Ishikawa (cell line): ENCODE data around the gene DCUN1D3.

Experiments
- CEBPB ChIP-seq: IDR thresholded peaks from 2 replicates; pipeline ENCODE4 v1.6.1; 2012
- CREB1 ChIP-seq: IDR thresholded peaks from 2 replicates; pipeline ENCODE4 v1.6.1; 2012; ENCODE audit warnings: low read depth
- EGR1 ChIP-seq: IDR thresholded peaks from 2 replicates; pipeline ENCODE4 v1.6.1; 2012
- EP300 ChIP-seq: IDR thresholded peaks from 2 replicates; pipeline ENCODE4 v1.6.1; 2012; ENCODE audit warnings: borderline replicate concordance
- FOXM1 ChIP-seq: IDR thresholded peaks from 2 replicates; pipeline ENCODE4 v1.6.1; 2012; ENCODE audit warnings: low read depth, borderline replicate concordance
- NFIC ChIP-seq: IDR thresholded peaks from 2 replicates; pipeline ENCODE4 v1.6.1; 2012
- RAD21 ChIP-seq: IDR thresholded peaks from 2 replicates; pipeline ENCODE4 v1.6.1; 2012; ENCODE audit warnings: low read depth
- TAF1 ChIP-seq: IDR thresholded peaks from 2 replicates; pipeline ENCODE4 v1.6.1; 2012; ENCODE audit warnings: low read depth, mild to moderate bottlenecking
- TCF12 ChIP-seq: IDR thresholded peaks from 2 replicates; pipeline ENCODE4 v1.6.1; 2012; ENCODE audit warnings: low read depth
- TEAD4 ChIP-seq: IDR thresholded peaks from 2 replicates; pipeline ENCODE4 v1.6.1; 2012
- YY1 ChIP-seq: IDR thresholded peaks from 2 replicates; pipeline ENCODE4 v1.6.1; 2012; ENCODE audit warnings: low read depth
- ZBTB7A ChIP-seq: IDR thresholded peaks from 2 replicates; pipeline ENCODE4 v1.6.1; 2012; ENCODE audit warnings: low read depth
- TF ChIP-seq, protein P1 (sequence below): IDR thresholded peaks from 2 replicates; pipeline ENCODE4 v1.6.1; 2012
- TF ChIP-seq, protein P2 (sequence below): IDR thresholded peaks from 2 replicates; pipeline ENCODE4 v1.6.1; 2012
- TF ChIP-seq, protein P3 (sequence below): IDR thresholded peaks from 2 replicates; pipeline ENCODE4 v1.6.1; 2012; ENCODE audit warnings: low read depth, mild to moderate bottlenecking

The DCUN1D3 gene

DNA sequence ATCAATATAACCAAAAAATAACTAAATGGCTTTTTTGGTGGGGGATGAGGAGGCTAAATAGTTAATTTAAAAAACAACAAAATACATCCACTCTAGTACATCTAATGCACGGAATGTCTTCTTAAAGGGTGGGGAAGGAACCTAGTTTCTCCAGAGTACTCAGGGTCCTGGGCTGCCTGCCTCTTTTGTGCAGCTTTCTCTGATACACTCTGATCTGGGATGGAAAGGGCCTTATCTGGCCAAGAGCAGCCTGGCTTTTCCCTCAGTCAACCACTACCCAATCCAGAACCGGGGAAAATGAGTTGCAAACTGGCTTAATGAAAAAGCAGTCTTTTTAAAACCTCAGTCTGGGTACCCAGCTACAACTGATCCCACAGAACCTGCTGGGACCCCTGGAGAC is 42.9 kb downstream of the DCUN1D3 start:
- no peak for TF ChIP-seq YY1
- TF ChIP-seq TCF12 = no peak
- TF ChIP-seq ZBTB7A = no peak
- TF ChIP-seq, protein P1, sequence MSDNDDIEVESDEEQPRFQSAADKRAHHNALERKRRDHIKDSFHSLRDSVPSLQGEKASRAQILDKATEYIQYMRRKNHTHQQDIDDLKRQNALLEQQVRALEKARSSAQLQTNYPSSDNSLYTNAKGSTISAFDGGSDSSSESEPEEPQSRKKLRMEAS = no peak
- TF ChIP-seq, protein P2, sequence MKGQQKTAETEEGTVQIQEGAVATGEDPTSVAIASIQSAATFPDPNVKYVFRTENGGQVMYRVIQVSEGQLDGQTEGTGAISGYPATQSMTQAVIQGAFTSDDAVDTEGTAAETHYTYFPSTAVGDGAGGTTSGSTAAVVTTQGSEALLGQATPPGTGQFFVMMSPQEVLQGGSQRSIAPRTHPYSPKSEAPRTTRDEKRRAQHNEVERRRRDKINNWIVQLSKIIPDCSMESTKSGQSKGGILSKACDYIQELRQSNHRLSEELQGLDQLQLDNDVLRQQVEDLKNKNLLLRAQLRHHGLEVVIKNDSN = no peak
- no peak for TF ChIP-seq TAF1
- TF ChIP-seq TEAD4 = no peak
- TF ChIP-seq, protein P3, sequence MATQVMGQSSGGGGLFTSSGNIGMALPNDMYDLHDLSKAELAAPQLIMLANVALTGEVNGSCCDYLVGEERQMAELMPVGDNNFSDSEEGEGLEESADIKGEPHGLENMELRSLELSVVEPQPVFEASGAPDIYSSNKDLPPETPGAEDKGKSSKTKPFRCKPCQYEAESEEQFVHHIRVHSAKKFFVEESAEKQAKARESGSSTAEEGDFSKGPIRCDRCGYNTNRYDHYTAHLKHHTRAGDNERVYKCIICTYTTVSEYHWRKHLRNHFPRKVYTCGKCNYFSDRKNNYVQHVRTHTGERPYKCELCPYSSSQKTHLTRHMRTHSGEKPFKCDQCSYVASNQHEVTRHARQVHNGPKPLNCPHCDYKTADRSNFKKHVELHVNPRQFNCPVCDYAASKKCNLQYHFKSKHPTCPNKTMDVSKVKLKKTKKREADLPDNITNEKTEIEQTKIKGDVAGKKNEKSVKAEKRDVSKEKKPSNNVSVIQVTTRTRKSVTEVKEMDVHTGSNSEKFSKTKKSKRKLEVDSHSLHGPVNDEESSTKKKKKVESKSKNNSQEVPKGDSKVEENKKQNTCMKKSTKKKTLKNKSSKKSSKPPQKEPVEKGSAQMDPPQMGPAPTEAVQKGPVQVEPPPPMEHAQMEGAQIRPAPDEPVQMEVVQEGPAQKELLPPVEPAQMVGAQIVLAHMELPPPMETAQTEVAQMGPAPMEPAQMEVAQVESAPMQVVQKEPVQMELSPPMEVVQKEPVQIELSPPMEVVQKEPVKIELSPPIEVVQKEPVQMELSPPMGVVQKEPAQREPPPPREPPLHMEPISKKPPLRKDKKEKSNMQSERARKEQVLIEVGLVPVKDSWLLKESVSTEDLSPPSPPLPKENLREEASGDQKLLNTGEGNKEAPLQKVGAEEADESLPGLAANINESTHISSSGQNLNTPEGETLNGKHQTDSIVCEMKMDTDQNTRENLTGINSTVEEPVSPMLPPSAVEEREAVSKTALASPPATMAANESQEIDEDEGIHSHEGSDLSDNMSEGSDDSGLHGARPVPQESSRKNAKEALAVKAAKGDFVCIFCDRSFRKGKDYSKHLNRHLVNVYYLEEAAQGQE = no peak
- no peak for TF ChIP-seq CEBPB
- no peak for TF ChIP-seq NFIC
- no peak for TF ChIP-seq RAD21
- no peak for TF ChIP-seq CREB1
- no peak for TF ChIP-seq EGR1
- no peak for TF ChIP-seq EP300
- TF ChIP-seq FOXM1 = no peak

DNA sequence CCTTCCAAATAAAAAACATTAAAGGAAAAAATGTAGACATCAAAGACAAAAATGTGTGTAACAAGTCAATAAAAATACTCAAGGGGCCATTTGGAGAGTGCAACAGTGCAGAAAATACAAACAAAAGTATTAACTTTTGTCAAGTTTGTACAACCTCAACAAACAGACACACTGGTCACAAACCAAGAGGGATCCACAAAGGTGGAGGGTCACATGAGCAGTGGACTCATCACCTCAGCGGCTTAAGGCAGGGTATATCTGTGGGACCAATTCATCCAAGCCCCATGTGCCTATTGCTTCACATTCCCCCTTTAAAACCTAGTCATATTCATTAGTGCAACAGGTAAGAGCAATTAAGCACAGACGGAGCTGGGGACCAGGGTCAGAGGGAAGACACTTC is 45.2 kb downstream of the DCUN1D3 start:
- TF ChIP-seq ZBTB7A = no peak
- TF ChIP-seq, protein P1 = no peak
- TF ChIP-seq FOXM1 = no peak
- TF ChIP-seq, protein P3 = no peak
- TF ChIP-seq EP300 = no peak
- TF ChIP-seq TEAD4 = no peak
- TF ChIP-seq EGR1 = no peak
- no peak for TF ChIP-seq YY1
- TF ChIP-seq, protein P2 = no peak
- no peak for TF ChIP-seq NFIC
- no peak for TF ChIP-seq RAD21

DNA sequence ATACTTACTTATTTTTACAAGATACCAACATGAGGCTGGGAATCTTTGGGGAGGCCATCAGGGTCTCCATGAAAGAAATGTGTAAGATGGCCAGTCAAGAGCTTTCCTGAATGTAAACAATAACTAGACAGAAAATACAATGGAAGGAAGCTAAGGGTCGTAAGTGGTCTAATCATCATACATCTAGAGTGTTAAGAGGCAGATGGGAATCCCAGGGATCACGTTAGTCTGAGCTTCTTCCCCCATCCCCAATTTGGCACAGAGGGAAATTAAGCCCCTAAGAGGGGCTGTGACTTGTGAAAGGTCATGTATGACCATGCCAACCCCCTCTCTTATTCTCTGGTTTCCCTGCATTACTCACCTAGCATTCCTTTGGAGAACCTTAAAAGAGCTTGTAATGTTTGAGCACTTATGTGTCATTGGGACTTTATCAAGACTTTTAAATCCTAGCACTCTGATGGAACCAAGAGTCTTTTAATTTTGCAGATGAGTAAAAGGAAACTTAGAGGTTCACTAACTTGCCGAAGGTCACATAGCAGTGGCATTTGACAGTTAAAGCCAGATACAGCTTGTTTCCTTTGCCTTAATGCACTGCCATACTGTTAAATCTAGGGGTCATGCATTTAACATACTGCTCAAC is 46.1 kb downstream of the DCUN1D3 start:
- no peak for TF ChIP-seq FOXM1

DNA sequence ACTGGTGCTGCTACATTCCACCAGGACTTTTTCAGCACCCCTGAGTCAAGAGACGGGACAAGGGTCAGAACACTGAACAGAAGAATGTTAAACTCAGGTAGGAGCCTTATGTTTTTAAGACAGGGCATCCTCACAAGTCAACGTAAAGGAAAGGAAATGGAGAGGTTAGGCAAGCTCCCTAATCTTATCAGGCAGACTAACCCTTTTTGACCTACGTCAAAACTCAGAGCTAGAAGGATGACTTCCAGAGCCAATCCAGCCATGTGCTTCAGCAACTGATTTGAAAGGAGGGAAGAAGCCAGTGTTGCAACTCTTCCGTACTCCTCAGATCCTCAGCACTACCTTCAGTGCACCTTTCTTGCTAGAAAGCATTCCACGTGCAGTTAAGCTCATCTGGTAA is 47.0 kb downstream of the DCUN1D3 start:
- TF ChIP-seq ZBTB7A (no peak), EGR1 (no peak)

DNA sequence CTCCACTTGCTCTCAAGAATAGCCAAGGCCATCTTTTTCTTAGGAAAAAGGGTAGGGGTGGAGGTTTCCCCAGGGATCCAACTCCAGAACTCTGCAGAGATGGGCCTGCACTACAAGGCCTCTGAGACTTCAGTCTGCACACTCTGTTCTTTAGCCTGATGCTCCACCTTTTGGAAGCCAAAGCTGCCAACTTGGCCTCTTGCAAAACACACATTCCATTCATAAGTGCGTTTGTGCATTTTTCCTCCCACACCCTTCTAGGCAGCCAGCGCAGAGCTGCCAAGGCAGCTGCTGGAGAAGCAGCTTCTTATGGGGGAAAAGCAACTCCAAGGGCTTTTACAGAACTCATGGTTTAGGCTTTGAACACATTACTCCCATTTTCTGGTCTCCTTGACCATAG is 48.6 kb downstream of the DCUN1D3 start:
- TF ChIP-seq NFIC (peak; percentile 50), RAD21 (peak; percentile 29; the same call in 1 of the 2 replicates), CEBPB (peak; percentile 96), TEAD4 (peak; percentile 80), ZBTB7A (no peak), FOXM1 (no peak)

DNA sequence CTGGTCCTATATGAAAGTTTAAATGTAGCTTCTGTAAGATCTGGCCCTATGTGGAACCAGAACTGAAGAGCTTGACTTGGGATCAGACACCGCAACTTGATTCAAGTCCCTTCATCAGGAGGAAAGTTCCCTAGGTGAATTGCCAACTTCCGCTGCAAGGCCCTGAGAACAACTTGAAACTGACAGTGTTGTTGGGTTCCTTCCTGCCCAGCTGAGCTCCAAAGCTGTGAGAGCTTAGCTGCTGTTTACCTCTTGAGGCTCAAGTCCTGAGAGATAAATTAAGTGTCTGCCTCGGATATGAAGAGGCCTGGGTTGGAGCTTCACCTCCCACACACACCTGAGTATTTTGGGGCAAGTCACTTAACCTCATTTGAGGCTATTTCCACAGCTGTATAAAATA is 49.2 kb downstream of the DCUN1D3 start:
- TF ChIP-seq, protein P3 = no peak
- no peak for TF ChIP-seq TEAD4
- no peak for TF ChIP-seq TAF1
- no peak for TF ChIP-seq FOXM1
- TF ChIP-seq CREB1 = no peak
- no peak for TF ChIP-seq EGR1
- TF ChIP-seq, protein P1 = no peak
- no peak for TF ChIP-seq RAD21
- TF ChIP-seq ZBTB7A = no peak
- no peak for TF ChIP-seq CEBPB
- no peak for TF ChIP-seq EP300
- TF ChIP-seq TCF12 = no peak
- TF ChIP-seq NFIC = no peak
- TF ChIP-seq, protein P2 = no peak
- no peak for TF ChIP-seq YY1
